ENCODE measurements around the gene MIGA1. TPM values are rescaled to one million over a fixed set of nuclear protein-coding genes. Genes with fewer than 3 reads are reported as not detected.
A peak's percentile ranks its signal among the peaks of the same experiment; 100 is the strongest.

Gene MIGA1
- total and polyA plus RNA-seq, 9 of the 15 experiments (the other 6 are each of a cell fraction or from before 2014, with no cell fraction given) = 1.6 to 5.1 (median 2.9) TPM

DNA sequence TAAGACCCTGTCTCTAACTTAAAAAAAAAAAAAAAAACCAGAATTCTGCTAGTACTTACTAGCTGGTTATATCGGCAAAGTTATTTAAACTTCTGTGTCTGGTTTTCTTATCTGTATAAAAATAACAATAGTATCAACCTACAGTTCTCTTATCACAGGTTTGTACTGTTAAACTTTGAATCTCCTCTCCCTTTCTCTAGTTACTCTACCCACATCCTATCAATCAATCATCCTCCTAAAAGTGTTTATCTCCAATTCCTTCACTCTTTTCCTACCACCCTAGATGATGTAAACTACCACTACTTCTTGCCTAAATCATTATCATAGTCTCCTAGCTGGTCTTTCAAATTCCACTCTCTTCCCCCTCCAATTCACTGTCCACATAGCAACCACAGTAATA, 47.4 kb upstream of the MIGA1 start (continued):
- TF ChIP-seq CBFA2T2 (conservative IDR thresholded peaks at IDR 0.05) (peak; percentile 37; the same call in 1 of the 2 replicates), DMBX1 (CRISPR knock-in tag; IDR thresholded peaks at IDR 0.05; ENCODE audit: borderline replicate concordance) (no peak), TBL1XR1 (IDR thresholded peaks at IDR 0.05; ENCODE audit: low read length in 2 of 2) (no peak), ZNF639 (CRISPR knock-in tag; conservative IDR thresholded peaks at IDR 0.05 in 1 of 2, IDR thresholded peaks at IDR 0.05 in 1 of 2) (no peak), TCFL5 (CRISPR knock-in tag; conservative IDR thresholded peaks at IDR 0.05) (no peak), HMGXB4 (CRISPR knock-in tag; IDR thresholded peaks at IDR 0.05) (no peak), ZNF217 (CRISPR knock-in tag; IDR thresholded peaks at IDR 0.05) (no peak), SPI1 (IDR thresholded peaks at IDR 0.05; ENCODE audit: borderline replicate concordance, low read depth, low read length) (no peak), ZBTB2 (IDR thresholded peaks at IDR 0.05) (no peak), RBM22 (IDR thresholded peaks at IDR 0.05; ENCODE audit: low read depth, low read length, poor library complexity, severe bottlenecking) (no peak), ETV5 (CRISPR knock-in tag; IDR thresholded peaks at IDR 0.05; ENCODE audit: low read depth) (no peak), SFPQ (IDR thresholded peaks at IDR 0.05; ENCODE audit: low read depth, low read length) (no peak), CEBPG (CRISPR knock-in tag; IDR thresholded peaks at IDR 0.05) (no peak), CEBPG (tag; conservative IDR thresholded peaks at IDR 0.05 in 1 of 2, IDR thresholded peaks at IDR 0.05 in 1 of 2) (peak in 1 of 2 experiments; percentile 44; a peak in 2 of 4 replicates), PHF8 (IDR thresholded peaks at IDR 0.05; ENCODE audit: borderline replicate concordance, low read length) (no peak), NKRF (IDR thresholded peaks at IDR 0.05; ENCODE audit: borderline replicate concordance) (no peak), PHTF2 (CRISPR knock-in tag; IDR thresholded peaks at IDR 0.05) (no peak)
- TF ChIP-seq, protein P1, sequence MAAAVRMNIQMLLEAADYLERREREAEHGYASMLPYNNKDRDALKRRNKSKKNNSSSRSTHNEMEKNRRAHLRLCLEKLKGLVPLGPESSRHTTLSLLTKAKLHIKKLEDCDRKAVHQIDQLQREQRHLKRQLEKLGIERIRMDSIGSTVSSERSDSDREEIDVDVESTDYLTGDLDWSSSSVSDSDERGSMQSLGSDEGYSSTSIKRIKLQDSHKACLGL (CRISPR knock-in tag; IDR thresholded peaks at IDR 0.05; ENCODE audit: borderline replicate concordance, poor library complexity, severe bottlenecking) = no peak

Measured in K562 (cell line).